Measurements from ENCODE around the gene JAM2.
"Not testable (repeated sequence)": the region's sequence is repeated elsewhere in the genome, so short reads cannot be mapped to it uniquely, and the experiment has no call there.

Gene JAM2

GRCh38 chr21:25646474-25646873 lies 7.4 kb downstream of the JAM2 start:
- no peak for FAIRE-seq

GRCh38 chr21:25647647-25648046 lies 8.6 kb downstream of the JAM2 start:
- FAIRE-seq = no peak
- no peak for DNase-seq (ENCODE audit: low spot score)

More at GRCh38 chr21:25646474-25646873, 7.4 kb downstream of the JAM2 start:
- no peak for DNase-seq (ENCODE audit: low spot score)

GRCh38 chr21:25649146-25649545 lies 10.1 kb downstream of the JAM2 start:
- DNase-seq (ENCODE audit: low spot score) (no peak), FAIRE-seq (no peak)

GRCh38 chr21:25656412-25656811 lies 17.4 kb downstream of the JAM2 start:
- DNase-seq (ENCODE audit: low spot score) = no peak
- no peak for FAIRE-seq

- no peak for DNase-seq (ENCODE audit: low spot score)
- FAIRE-seq = no peak
These were observed 18.1 kb downstream of the JAM2 start for GRCh38 chr21:25657140-25657539.

GRCh38 chr21:25658427-25659035 lies 19.5 kb downstream of the JAM2 start:
- DNase-seq (ENCODE audit: low spot score) = no peak
- FAIRE-seq = no peak

GRCh38 chr21:25660233-25660632 lies 21.2 kb downstream of the JAM2 start:
- no peak for DNase-seq (ENCODE audit: low spot score)
- no peak for FAIRE-seq

GRCh38 chr21:25664491-25664931 lies 25.5 kb downstream of the JAM2 start:
- FAIRE-seq = no peak

GRCh38 chr21:25670726-25671125 lies 31.7 kb downstream of the JAM2 start:
- DNase-seq (ENCODE audit: low spot score) (no peak), FAIRE-seq (no peak)

More at GRCh38 chr21:25664491-25664931, 25.5 kb downstream of the JAM2 start:
- DNase-seq (ENCODE audit: low spot score) = no peak

- DNase-seq (ENCODE audit: low spot score) = no peak
- FAIRE-seq = no peak
These were observed 37.4 kb downstream of the JAM2 start for GRCh38 chr21:25676451-25676850.

- no peak for FAIRE-seq
These were observed 43.3 kb downstream of the JAM2 start for GRCh38 chr21:25682382-25682781.

GRCh38 chr21:25687787-25688186 lies 48.7 kb downstream of the JAM2 start:
- DNase-seq (ENCODE audit: low spot score) (no peak), FAIRE-seq (no peak)

More at GRCh38 chr21:25682382-25682781, 43.3 kb downstream of the JAM2 start:
- no peak for DNase-seq (ENCODE audit: low spot score)

GRCh38 chr21:25688275-25689155 lies 49.5 kb downstream of the JAM2 start:
- DNase-seq (ENCODE audit: low spot score) = no peak
- FAIRE-seq = no peak

- DNase-seq (ENCODE audit: low spot score) = no peak
- no peak for FAIRE-seq
These were observed 50.2 kb downstream of the JAM2 start for GRCh38 chr21:25689226-25689625.

GRCh38 chr21:25691976-25692375 lies 52.9 kb downstream of the JAM2 start:
- FAIRE-seq (peak; percentile 91), DNase-seq (ENCODE audit: low spot score) (peak; percentile 54)

- FAIRE-seq; DNase-seq (ENCODE audit: low spot score): not testable (repeated sequence)
These were observed 56.4 kb downstream of the JAM2 start for GRCh38 chr21:25695461-25695860.

GRCh38 chr21:25700741-25701140 lies 61.7 kb downstream of the JAM2 start:
- no peak for DNase-seq (ENCODE audit: low spot score)
- FAIRE-seq = no peak

- DNase-seq (ENCODE audit: low spot score) = no peak
- no peak for FAIRE-seq
These were observed 62.5 kb downstream of the JAM2 start for GRCh38 chr21:25701529-25701928.

GRCh38 chr21:25708467-25709065 lies 69.5 kb downstream of the JAM2 start:
- peak; percentile 81 for FAIRE-seq
- DNase-seq (ENCODE audit: low spot score) = peak; percentile 35

GRCh38 chr21:25709684-25710265 lies 70.7 kb downstream of the JAM2 start:
- no peak for DNase-seq (ENCODE audit: low spot score)
- no peak for FAIRE-seq

GRCh38 chr21:25710550-25710949 lies 71.5 kb downstream of the JAM2 start:
- DNase-seq (ENCODE audit: low spot score) (no peak), FAIRE-seq (no peak)

GRCh38 chr21:25714066-25714465 lies 75.0 kb downstream of the JAM2 start:
- DNase-seq (ENCODE audit: low spot score); FAIRE-seq: not testable (repeated sequence)

All from RCC 7860 (cell line).